ENCODE results near the gene UPK3B.
A peak's percentile ranks its signal among the peaks of the same experiment; 100 is the strongest.
"Not testable (repeated sequence)": the region's sequence is repeated elsewhere in the genome, so short reads cannot be mapped to it uniquely, and the experiment has no call there.

The UPK3B gene

GRCh38 chr7:76509931-76510877 is at the start of gene UPK3B:
Gene UPK3B (plus strand): TSS chr7:76510552. CDS start chr7:76510653, 101 bp downstream.
- DNase-seq, result peak; percentile 81

- not testable (repeated sequence) for DNase-seq
Observed at GRCh38 chr7:76460767-76461166, 49.6 kb upstream of the UPK3B start.

- DNase-seq, result not testable (repeated sequence)
Observed at GRCh38 chr7:76461464-76462101, 48.8 kb upstream of the UPK3B start, which contains the start of gene DTX2. Gene DTX2 (plus strand): TSS chr7:76461709. CDS start chr7:76480510, 18,801 bp downstream.

- not testable (repeated sequence) for DNase-seq
Observed at GRCh38 chr7:76462271-76462882, 48.0 kb upstream of the UPK3B start.

GRCh38 chr7:76464959-76465358 is 45.4 kb upstream of the UPK3B start:
- DNase-seq, result not testable (repeated sequence)

GRCh38 chr7:76465950-76466349 is 44.4 kb upstream of the UPK3B start:
- not testable (repeated sequence) for DNase-seq

GRCh38 chr7:76467743-76468404 is 42.5 kb upstream of the UPK3B start:
- DNase-seq, result not testable (repeated sequence)

- not testable (repeated sequence) for DNase-seq
Observed at GRCh38 chr7:76471556-76472221, 38.7 kb upstream of the UPK3B start.

- DNase-seq, result not testable (repeated sequence)
Observed at GRCh38 chr7:76473097-76473496, 37.3 kb upstream of the UPK3B start.

GRCh38 chr7:76476280-76476679 is 34.1 kb upstream of the UPK3B start:
- DNase-seq, result not testable (repeated sequence)

- DNase-seq, result not testable (repeated sequence)
Observed at GRCh38 chr7:76476742-76477474, 33.4 kb upstream of the UPK3B start.

- DNase-seq, result not testable (repeated sequence)
Observed at GRCh38 chr7:76479628-76480027, 30.7 kb upstream of the UPK3B start.

- peak; percentile 37 for DNase-seq
Observed at GRCh38 chr7:76480403-76481253, 29.7 kb upstream of the UPK3B start.

- not testable (repeated sequence) for DNase-seq
Observed at GRCh38 chr7:76482660-76483059, 27.7 kb upstream of the UPK3B start.

GRCh38 chr7:76483081-76483480 is 27.3 kb upstream of the UPK3B start:
- not testable (repeated sequence) for DNase-seq

GRCh38 chr7:76484456-76484855 is 25.9 kb upstream of the UPK3B start:
- not testable (repeated sequence) for DNase-seq

GRCh38 chr7:76485822-76486610 is 24.3 kb upstream of the UPK3B start:
- not testable (repeated sequence) for DNase-seq

GRCh38 chr7:76486618-76487017 is 23.7 kb upstream of the UPK3B start:
- not testable (repeated sequence) for DNase-seq

- DNase-seq, result not testable (repeated sequence)
Observed at GRCh38 chr7:76487969-76488368, 22.4 kb upstream of the UPK3B start.
